Measurements from ENCODE around the gene CDH13. TPM values are rescaled to one million over a fixed set of nuclear protein-coding genes. Genes with fewer than 3 reads are reported as not detected.

CDH13 gene
- polyA plus RNA-seq, 3 donors, result 8.2 to 11.2 (median 10.3) TPM

DNA sequence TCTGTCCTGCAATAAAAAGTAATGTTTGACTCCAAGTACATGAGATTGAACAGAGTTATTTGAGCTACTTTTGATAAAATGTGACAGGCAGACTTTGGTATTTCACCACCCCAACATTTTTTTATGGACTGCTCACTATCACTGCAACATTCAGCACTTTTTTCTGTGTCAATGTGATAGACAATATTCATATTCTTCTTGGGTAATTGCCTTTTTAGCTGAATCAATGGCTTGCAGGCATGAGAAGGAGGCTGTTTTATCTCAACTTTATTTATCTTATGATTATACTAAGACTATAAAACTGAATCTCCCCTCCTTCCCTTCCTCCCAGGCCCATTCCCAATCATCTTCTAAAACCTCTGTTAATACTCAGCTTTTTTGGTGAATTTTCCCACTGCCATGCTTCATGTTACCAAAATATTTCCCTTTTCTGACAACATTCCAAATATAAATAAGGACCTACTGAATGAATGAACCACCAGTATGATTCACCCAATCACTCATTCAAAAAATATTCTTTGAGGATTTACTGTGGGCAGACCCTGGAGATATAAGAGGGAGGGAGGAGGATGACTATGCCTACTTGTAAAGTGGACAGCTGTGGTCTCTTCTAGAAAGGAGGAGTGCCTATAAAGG is 67.6 kb downstream of the CDH13 start:
- no peak for DNase-seq

DNA sequence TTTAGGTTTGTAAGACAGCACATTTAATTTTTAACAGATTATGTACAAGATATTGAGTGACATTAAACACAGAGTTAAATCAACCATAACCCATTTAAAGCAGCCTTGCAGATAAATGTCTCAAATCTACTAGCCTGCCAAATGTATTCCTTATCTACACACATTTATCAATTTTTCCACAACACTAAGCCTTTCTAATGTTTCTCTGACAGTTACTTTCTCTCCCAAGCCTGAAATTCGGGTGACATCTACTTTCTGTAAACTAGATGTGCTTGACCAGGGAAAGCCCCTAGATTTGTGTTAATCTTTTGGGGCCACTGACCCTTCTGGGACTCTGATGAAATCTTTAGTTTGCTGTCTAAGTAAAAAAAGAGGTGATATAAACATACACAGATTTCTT is 69.0 kb downstream of the CDH13 start:
- DNase-seq, result no peak

- no peak for DNase-seq
These were observed 72.5 kb downstream of the CDH13 start for GRCh38 chr16:82699260-82699659.

GRCh38 chr16:82699711-82700495 is 73.1 kb downstream of the CDH13 start:
- DNase-seq, result no peak

DNA sequence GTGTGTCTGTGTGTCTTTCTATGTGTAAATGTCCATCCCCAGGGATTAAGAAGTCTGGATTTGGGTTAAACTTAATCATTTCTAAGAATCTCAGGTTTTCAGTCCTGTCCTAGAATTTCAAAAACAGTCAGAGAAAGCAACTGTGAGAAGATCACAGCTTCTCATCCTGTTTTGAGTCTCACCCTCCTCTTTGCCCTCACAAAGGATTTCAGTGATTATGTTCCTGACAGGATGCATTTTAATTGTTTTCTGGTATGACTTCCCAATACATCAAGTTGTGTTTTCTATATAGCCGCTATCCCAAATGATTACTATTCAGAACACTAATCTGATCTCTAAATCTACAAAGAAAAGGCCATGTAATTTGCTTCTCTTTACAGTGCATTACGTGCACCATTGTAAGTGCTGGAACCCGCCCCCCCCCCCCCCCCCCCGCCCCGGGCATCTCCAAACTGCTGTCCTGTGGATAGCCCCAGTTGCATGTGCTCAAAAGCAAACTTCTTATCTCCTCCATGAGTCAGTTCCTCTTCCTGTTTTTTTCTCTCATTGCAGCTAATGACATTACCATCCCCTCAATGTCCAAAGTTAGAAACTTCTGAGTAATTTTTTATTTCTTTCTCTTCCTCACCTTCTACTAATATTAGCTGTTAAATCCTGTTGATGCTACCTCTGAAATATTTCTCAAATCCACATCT is 73.9 kb downstream of the CDH13 start:
- DNase-seq, result no peak

GRCh38 chr16:82701442-82701955 is 74.7 kb downstream of the CDH13 start:
- no peak for DNase-seq

DNA sequence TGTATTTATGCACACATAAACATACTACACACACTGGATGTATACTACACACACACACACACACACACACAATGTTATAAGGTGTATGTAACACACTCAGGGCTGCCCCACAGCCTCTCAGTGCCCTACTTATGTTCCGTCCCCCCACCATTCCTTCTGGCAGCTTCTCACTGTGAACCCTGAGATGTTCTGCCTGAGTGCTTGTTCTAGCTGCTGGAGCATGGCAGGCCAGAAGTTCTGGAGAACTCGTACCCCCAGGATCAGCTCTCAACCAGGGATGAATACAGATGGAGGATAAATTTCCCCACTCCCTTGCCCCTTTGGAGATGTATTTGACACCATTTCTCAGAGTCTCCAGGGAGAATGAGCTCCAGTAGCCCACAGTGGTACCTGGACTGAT is 76.4 kb downstream of the CDH13 start:
- no peak for DNase-seq

DNA sequence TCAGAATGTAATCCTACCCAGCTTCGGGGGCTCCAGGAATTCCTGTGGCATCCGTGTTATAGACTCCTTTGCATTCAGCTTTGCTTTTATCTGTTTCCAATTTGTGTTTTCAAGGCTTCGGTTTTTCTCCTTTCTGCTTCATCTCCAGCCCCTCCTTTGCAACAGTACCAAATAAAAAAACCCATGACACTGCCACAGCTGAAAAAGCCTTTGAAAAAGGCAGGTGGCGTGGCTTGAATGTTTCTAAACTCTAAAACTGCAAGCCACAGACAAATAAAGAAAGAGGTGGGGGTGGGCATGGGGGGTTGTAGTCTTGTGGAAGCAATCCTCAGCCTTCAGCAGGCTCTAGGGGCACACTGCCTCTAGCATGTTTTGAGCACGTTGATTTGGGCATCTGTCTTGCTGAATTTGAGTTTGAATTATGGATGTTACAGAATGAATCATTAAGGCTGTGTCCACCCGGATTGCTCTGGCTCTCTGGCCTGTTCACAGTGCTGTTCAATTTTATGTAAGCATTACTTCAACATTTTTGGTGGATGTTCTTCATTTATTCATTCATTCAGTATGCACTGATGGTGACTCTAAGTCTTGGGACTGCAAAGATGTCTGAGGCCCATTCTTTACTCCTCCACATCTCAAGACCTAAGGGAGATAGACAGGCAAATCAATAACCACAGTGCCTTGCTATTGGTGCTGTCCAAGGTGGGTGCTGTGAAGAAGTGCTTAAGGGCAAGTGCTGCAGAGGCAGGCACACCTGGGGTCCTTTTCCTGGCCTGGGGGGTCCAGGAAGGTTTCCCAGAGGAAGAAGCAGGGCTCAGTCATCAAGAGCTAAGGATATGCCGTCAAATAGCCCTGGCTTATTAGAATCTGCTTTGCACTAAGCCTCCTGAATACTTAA is 77.4 kb downstream of the CDH13 start:
- DNase-seq, result peak; percentile 16

DNA sequence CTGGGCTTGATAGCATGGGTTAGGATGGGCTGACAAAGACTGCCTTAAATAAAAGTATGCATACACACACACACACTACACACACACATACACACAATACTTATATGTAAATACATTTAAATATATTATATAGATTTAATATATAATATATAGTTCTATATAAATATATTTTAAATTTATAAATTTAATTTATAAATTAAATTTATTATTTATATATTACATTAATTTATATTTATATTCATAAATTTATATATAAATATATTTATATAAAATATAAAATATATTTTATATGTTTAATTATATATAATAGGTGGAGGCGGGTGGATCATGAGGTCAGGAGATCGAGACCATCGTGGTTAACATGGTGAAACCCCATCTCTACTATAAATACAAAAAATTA is 83.2 kb downstream of the CDH13 start:
- no peak for DNase-seq

DNA sequence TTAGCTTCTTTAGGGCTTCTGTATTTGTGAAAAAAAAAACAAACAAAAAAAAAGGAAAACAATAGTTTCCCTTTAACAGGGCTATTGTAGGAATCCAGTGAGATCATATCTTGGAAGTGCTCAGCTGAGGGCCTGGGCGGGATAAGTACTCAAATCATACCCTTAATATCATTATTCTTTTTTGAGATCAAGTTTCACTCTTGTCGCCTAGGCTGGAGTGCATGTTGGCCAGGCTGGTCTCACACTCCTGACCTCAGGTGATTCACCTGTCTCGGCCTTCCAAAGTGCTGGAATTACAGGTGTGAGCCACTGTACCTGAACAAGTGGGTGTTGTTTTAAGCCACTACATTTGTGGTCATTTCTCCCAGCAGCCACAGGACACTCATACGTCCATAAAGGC is 87.0 kb downstream of the CDH13 start:
- no peak for DNase-seq

GRCh38 chr16:82715160-82715559 is 88.4 kb downstream of the CDH13 start:
- DNase-seq, result no peak

- DNase-seq, result no peak
These were observed 89.1 kb downstream of the CDH13 start for GRCh38 chr16:82715833-82716232.

DNA sequence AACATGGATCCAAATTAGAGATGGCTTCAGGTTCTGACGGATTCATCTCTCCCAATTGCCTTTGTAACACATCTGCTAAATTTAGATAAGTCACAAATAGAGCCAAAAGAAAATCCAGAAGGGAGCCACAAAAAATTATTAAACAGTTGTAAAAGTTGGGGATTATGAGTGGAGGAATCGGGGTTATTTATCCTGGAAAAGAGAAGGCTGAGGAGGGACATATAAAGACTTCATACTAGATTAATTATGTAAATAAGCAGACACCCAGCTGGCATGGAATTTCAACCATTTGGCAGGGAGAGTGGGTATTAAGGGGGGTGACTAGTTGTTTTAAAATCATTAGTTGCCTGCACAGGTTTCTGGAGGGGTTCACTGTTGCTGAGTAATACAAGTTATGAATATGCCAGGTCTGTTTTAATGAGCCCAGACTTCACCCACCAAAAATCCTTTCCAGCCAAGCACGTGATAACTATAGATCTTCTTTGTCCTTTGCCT is 89.6 kb downstream of the CDH13 start:
- DNase-seq, result no peak

- DNase-seq, result no peak
These were observed 93.6 kb downstream of the CDH13 start for GRCh38 chr16:82720414-82720813.

- no peak for DNase-seq
These were observed 99.5 kb downstream of the CDH13 start for GRCh38 chr16:82726306-82726705.

GRCh38 chr16:82728901-82729300 is 102.1 kb downstream of the CDH13 start:
- DNase-seq, result no peak

- no peak for DNase-seq
These were observed 104.1 kb downstream of the CDH13 start for GRCh38 chr16:82730901-82731300.

DNA sequence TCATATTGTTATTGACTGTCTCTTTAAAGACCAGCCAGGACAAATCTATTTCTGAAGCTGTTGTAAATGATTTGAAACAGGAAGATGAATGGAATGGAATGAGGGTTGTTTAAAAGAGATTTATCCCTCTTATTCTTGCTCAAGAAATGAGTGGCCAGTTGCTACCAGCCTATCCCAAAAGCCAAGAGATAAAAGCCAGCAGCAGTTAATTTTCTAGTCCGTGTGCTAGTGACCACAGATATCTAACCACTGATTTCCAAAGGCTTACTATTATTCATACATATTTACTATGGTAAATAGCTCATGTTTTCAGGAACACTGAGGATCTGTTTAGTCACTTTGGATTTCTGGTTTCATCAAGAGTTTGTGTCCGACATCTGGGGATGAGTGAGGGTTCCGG is 105.7 kb downstream of the CDH13 start:
- no peak for DNase-seq

DNA sequence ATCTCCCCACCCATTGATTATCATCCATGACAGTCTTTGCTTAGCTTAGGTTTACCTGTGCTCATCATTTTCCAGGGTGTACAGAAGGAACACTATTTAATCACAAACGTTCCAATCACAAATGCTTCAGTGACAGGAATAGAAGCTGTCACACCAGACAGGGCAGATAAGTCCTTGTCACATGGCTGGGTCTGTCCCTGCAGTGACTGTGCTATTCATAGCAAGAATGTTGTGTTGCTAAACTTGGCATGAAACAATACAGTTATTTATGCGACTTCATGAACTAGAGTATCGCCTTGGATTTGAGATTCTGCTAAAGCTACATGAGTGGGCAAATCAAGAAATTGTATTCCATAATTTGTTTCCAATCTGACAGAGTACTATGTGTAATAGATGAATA is 108.4 kb downstream of the CDH13 start:
- DNase-seq, result no peak

DNA sequence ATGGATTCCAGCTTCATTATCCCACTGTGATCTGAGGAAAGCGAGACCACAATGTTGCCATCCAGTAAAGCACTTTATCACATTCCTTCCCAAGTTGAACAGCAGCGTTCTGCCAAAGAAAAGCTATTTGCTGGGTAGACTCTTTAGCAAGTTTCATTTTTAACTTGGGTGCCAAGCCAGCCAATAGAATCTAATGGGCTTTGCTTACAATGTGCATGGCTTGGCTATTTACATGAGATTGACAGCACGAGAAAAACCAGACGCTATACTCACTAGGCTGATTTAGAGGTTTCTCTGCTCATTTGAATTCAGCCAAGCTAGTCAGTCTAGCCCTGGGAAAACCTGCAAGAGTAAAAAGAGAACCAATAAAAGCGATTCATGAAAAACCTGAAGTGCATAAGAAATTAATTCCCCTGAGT is 108.9 kb downstream of the CDH13 start:
- no peak for DNase-seq

DNA sequence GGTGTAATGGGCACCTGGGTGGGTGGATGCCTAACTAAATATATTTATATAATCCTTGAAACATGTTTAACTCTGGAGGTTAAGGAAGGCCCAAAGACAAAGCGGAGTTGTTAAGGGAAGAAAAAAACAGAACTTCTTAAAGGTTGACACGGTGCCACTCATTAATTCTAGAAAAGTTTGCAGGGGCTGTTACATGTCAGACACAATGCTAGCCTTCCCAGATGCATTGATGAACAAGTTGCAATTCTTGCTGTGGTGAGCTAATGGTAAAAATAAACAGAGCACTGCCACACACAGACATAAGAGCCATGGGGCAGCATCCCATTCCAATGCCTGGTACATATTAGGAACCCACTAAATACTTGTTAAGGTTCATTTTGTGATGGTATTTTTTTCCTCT is 109.5 kb downstream of the CDH13 start:
- DNase-seq, result no peak

GRCh38 chr16:82738699-82739098 is 111.9 kb downstream of the CDH13 start:
- no peak for DNase-seq
